Stomach (tissue), 4 donors: ENCODE measurements around the gene ARL15.

ENCODE experiments used
- EP300 ChIP-seq: sonication (generic); formaldehyde crosslinking; IDR thresholded peaks from one replicate; pipeline ENCODE4 v1.6.1; 2017; ENCODE audit warnings: antibody characterized with exemption
- POLR2A ChIP-seq, 4 donors: fragments of 450-650 bp; IDR thresholded peaks; one replicate each; pipeline ENCODE4 v1.6.1; 2016; ENCODE audit warnings: antibody characterized with exemption in 4 of 4, control low read depth in 2 of 4, mild to moderate bottlenecking in 1 of 4, moderate library complexity in 1 of 4
- TF ChIP-seq, protein P1 (sequence below), 7 experiments: fragments of 450-650 bp in 4 of 7; fragments of 200-600 bp in 3 of 7; sonication (generic) in 3 of 7; IDR thresholded peaks; one replicate each; pipeline ENCODE4 v1.5.1; 2016 to 2019; ENCODE audit warnings: antibody characterized with exemption in 7 of 7, control low read depth in 2 of 7, mild to moderate bottlenecking in 1 of 7

DNA sequence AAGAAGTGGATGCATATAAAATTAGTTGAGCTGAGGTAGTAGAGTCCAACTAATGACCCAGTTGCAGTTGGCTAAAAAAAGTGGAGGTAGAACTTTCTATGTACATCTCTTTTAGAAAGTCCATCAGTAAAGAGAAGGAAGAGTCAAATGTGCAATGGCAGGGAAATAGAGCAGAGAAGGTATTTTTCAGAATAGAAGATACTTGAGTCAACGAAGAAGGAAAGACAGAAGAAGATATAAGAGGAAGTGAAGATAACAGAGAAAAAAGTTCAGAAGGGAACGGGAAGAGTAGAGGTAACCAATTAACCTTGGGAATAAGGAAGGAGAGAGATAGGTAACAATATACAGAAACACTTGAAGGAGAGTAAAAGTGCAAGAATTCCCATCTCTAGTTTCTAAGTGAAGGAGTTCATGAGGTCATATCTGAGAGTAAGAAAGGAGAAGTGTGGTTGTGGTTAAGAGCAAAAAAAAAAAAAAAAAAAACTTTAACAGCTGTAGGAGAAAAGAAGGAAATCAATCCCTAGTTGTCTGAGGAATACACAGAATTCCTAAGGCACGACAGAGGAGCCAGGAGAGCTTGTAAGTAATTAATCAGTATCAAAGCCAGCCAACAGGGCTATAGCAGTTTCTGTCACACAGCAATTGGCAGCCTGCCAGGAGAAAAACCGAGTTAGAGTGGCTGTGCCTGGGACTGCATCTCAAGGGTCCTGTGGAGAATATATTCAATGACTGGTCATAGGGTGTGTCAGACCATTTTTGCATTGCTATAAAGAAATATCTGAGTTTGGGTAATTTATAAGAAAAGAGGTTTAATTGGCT is 61.0 kb downstream of the ARL15 start:
- TF ChIP-seq POLR2A (IDR thresholded peaks at IDR 0.05) (no peak), EP300 (no peak)
- TF ChIP-seq, protein P1, sequence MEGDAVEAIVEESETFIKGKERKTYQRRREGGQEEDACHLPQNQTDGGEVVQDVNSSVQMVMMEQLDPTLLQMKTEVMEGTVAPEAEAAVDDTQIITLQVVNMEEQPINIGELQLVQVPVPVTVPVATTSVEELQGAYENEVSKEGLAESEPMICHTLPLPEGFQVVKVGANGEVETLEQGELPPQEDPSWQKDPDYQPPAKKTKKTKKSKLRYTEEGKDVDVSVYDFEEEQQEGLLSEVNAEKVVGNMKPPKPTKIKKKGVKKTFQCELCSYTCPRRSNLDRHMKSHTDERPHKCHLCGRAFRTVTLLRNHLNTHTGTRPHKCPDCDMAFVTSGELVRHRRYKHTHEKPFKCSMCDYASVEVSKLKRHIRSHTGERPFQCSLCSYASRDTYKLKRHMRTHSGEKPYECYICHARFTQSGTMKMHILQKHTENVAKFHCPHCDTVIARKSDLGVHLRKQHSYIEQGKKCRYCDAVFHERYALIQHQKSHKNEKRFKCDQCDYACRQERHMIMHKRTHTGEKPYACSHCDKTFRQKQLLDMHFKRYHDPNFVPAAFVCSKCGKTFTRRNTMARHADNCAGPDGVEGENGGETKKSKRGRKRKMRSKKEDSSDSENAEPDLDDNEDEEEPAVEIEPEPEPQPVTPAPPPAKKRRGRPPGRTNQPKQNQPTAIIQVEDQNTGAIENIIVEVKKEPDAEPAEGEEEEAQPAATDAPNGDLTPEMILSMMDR (IDR thresholded peaks at IDR 0.05), result no peak
